Stimulated activated CD8-positive, alpha-beta memory T cell treated with anti-CD3 and anti-CD28 coated beads, Interleukin-7, amount 100 ng/mL, for 1 hour (primary cell): ENCODE results near the gene LRP1-AS.
"Not testable (repeated sequence)": the region's sequence is repeated elsewhere in the genome, so short reads cannot be mapped to it uniquely, and the experiment has no call there.

Experiments
- DNase-seq, 2 donors: peaks; one replicate each; pipeline ENCODE4 v3.0.0-alpha.2; 2020; ENCODE audit warnings: low read depth in 2 of 2

Gene LRP1-AS

GRCh38 chr12:57120718-57121117 lies 26.7 kb downstream of the LRP1-AS start:
- DNase-seq: not testable (repeated sequence)

DNA sequence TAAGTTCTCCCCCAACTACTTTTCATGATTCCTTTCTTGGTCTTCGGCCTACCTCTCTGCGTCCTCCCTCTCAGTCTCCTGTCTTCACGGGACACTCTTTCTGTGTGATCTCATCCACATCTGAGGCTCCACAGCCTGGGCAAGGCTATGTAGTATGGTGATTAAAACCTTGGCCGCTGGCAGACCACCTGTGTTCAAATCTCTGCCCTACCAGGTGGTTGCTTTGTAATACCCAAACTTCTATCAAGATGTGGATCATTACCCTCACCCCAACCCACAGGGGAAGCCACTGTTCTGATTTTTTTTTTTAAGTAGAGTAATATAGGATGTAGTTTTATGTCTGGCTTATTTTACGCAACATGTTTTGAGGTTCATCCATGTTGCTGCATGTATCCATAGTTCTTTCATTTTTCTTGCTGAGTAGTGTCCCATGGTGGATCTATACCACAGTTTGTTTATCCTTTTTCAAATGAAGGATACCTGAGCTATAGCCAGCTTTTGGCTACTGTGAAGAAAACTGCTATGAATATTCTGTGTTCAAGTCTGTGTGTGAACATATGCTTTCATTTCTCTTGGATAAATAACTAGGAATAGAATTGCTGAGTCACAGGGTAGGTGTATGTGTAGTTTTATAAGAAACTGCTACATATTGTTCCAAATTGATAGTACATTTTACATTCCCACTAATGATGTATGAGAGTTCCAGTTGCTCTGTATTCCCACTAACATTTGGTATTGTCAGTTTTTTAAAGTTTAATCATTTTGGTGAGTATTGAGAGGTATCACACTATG lies 27.9 kb downstream of the LRP1-AS start:
- no peak for DNase-seq

GRCh38 chr12:57118711-57119271 lies 28.6 kb downstream of the LRP1-AS start:
- DNase-seq: no peak

DNA sequence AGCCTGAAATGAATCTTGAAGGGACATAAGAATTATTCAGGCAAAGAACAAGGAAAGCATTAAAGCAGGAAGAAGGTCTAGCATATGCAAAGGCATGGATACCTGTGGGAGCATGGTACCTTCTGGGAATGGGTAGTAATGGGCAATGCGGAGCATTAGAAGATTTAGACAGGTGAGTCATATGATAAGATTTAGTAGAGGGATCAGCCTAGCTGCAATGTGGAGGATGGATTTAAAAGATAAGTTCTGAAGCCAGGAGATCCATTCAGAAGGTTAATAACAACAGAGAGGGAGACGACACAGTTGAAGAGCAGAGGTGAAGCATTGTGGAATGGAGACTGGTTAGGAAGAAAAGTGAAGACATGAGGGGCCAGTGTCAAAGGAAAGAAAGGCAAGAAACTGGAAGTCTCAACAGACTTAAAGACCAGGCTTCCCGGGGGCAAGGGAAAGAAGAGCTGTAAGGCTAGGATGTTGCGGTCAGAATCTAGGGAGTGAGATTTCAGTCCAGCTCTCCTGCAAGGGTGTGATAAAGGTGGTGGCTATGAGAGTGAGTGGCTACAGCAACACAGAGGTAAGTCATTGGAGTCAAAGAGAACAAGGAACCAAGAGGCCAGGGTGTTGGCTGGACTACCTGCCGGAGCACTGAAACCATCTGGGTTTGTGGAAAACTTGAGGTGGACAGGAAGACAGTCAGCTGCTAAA lies 30.7 kb downstream of the LRP1-AS start:
- DNase-seq: no peak

- no peak for DNase-seq
Measured at GRCh38 chr12:57112492-57113294, 34.7 kb downstream of the LRP1-AS start.

GRCh38 chr12:57111031-57111734 lies 36.2 kb downstream of the LRP1-AS start, which contains the start of gene STAT6:
TSS of gene STAT6 (minus strand) at chr12:57111362. CDS start at chr12:57108278, 3,084 bp downstream.
- peak in 1 of 2 donors; percentile 61 for DNase-seq

DNA sequence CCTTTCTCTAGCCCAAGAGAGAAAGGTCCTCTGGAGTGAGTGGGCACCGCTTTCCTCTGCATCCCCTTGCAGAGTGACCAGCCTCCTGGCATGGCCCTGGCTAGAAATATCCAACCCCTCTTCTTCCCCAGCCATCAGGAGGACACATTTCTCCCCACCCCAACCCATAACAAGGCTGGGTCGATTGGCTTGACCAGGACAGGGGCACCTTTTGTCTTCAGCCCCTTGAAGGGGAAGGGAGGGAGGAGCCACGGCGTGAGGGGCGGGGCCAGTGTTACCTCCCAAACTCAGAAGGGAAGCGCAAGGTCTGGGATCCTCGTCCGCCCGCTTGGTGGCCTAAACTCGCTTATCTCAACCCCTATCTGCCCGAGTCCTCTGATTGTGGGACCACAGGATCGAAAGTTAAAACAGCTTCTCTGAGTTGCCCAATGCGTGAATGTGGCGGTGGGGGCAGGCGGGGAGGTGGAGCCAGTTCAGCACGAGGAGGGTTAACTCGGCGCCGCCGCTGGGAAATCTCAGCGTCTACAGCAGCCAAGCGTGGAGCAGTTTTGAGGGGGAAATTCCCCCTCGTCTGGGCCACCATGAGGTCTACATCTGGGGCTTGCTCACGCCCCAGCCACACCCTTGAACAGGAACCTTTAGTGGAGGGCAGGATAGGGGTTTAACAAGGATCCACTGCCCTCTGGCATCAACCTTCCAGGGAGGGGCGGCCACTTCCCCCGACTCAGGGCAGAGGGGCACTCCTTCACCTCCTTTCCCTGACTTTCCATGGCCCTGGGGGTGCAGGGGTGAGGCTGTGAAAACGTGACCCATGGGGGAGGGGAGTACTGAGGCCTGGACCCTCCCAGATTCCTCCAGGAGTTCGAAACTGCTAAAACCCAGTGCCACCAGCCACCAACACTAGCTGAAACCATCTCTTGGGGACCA lies 37.1 kb downstream of the LRP1-AS start:
- no peak for DNase-seq

GRCh38 chr12:57109207-57110103 lies 38.0 kb downstream of the LRP1-AS start:
- no peak for DNase-seq

- DNase-seq: no peak
Measured at GRCh38 chr12:57107456-57108155, 39.8 kb downstream of the LRP1-AS start.

DNA sequence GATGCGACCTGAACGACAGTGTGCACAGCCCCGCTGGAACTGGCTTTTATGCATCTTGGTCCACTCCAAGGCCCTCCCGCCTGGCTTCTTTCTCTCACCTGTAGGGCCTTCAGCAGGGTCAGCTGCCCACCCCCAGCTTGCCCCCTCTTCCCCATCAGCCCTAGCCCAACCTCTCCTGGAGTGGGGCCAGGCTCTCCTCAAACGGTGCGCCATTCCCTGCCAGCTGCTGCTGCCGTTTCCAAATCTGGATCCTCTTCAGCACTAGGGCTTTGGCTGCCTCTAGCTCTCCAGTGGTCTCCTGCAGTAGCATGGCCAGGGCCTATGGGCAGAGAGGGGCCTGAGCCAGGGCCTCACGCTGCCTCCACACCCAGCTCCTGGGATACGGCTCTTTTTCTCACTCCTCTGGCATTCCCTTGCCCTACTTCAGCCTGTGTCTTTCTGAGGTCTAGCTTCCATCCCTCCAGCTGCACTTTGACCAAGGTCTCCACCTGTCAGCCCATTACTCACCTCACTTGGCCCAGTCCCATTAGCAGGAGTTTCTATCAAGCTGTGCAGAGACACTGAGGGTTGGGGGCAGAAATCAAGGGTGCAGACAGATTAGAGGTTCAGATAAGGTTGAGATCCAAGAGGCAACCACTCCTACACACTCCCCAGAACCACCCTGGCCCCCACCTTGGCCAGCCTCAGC lies 41.3 kb downstream of the LRP1-AS start:
- DNase-seq: no peak

DNA sequence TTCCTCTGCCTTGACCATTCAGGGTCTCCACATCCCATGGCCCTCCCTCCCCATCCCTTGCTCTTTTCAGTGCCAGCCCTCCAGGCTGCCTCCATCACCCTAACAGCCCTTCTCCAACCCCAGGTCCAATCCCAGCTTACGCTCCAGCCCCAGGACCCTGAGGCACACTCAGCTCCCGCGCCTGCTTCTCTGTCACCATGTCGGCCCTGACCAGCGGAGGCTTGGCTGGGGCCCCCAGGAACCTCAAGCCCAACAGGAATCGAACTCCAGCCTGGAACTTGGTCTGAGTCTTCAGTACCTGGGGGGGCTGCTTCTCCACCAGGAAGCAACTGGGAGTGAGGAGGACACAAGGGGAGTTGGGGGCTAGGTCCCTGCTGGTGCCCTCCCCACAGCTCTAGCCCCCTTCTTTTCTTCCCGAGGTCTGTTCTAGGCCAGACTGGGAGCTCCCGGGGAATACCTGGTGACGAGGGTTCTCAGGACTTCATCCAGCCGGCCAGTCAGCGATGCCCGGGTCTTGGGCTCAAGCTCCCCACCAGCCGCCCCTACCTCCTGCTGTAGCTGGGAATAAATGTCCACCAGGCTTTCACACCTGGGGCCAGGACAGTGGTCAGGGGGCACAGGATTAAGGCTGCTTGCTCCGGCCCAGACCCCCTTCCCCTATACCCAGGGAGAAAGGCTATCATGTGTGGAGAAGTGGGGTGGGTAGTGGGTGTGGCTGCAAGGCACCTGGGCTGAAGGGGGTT lies 42.2 kb downstream of the LRP1-AS start:
- no peak for DNase-seq

DNA sequence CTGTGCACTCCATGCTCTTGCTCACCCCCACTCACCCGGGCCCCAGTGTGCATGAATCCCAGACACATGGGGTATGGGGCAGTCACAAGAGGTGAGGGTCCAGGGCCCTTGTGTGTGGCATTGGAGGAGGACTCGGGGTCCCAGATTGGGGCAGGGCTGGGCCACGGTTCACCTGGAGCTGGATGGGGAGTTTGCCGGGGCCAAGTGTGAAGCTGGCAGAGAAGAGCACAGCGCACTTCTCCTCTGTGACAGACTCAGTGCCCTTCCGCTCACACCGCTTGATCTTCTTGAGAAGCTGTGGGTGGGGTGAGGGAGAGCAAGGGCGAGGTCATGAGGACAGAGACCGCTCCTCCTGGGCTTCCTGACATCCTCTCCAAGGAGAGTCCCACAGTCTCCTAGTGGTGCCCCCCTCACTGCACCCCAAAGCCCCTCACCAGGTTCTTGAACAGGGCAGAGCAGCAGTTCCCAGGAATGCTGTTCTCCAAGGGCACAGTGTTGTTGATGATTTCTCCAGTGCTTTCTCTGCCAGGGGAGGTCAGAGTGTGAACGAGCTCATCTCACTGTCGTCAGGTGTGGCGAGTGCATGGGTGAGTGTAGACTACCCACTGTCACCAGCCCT lies 43.0 kb downstream of the LRP1-AS start:
- DNase-seq: no peak

DNA sequence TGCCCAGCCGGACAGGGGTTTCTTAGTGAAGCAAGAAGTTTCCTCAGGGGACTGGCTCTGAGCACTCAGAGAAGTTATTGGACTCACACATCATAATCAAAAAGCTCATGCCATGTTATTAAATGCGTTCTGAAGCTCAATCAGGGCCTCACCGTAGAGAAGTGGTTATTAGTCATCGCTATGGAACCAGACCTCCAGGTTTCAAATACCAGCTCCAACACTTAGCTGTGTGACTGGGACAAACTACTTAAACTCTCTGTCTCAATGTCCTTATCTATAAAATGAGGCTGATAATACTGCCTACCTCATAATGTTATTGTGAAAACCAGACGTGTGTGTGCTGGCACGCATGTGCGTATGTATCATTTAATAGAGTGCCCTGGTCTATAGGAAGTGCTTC lies 43.6 kb downstream of the LRP1-AS start:
- DNase-seq: no peak

DNA sequence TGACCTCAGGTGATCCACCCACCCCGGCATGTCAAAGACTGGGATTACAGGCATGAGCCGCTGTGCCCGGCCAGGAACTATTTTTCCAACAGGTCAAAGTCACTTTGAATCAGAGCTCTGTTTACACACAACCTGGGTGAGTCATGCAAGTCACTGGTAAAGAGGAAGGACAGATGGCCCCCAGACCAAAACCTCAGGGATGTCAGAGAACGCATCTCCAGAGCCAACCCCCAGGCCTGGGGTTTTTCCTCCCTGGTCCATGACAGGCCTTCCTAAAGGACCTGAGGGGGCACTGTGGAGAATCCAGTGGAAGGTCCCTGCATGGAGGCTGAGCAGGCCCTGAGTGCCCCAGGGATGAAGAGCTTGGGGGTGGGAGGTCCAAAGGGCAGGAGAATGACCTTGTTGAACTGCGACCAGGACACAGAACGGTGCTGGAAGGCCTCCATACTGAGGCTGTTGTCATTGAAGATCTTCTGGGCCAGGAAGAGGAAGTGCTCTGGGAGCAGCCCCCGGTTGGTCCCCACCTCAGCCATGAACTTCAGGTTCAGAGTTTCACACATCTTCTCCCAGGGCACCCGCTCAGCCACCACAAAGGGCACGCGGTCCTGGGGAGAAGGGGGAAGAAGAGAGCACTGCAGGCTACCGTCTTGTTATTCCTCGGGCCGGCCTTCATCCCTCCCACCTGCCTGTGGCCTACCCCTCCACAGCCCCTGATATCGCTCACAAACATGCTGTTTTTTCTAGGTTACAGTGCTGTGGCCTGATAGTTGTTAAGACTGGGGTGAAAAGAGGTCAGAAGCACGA lies 45.3 kb downstream of the LRP1-AS start:
- DNase-seq: no peak

- DNase-seq: no peak
Measured at GRCh38 chr12:57099766-57100165, 47.7 kb downstream of the LRP1-AS start.
